ENCODE results near the gene NF2. TPM values are rescaled to one million over a fixed set of nuclear protein-coding genes. Genes with fewer than 3 reads are reported as not detected.

Gene NF2
- total RNA-seq, 1 experiment from 2014 or later, result 113 TPM

DNA sequence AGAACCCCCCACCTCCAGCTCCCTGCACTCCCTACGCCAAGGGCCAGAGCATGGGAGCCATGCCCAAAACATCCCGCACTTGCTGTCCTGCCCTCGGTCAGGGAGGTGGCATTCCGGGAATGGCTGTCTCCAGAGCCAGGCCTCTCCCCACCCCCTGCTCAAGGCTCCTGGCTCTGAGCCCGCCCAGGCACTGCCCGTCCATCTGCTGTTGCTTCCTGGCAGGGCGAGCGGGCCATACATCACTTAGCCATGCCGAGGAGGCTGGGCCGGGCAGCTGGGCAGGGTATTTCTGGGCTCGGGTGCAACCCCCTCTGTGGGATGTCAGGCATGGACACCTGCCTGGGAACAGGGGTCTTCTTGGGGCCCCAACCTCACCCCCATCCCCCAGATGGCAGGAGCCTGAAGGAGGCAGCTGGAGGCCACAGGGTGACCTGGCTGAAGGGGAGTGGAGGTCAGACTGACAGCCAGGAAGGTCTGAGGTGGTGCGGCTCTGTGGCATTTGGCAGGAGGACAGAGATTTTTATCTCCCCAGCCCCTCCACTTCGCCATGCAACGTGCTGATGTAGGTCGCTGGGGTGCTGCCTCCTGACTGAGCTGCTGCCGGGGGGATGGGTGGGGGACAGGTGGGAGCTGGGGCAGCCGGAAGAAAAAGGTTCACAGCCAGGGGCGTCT lies 107.6 kb downstream of the NF2 start:
- Histone ChIP-seq H3K27me3 (ENCODE audit: low read length) (no peaks in the 10 kb centered on the region), H3K4me3 (ENCODE audit: low read length) (no peak overlapping the region), H3K4me1 (ENCODE audit: insufficient read depth, low read length) (no peaks in the 10 kb centered on the region), H4K20me1 (ENCODE audit: low read length) (no peaks in the 10 kb centered on the region), H3K9me3 (ENCODE audit: low read length) (no peaks in the 10 kb centered on the region), H3K9me2 (replicated peaks; ENCODE audit: low read length) (no peaks in the 10 kb centered on the region), H3K9ac (ENCODE audit: low read length) (no peak overlapping the region), H3K36me3 (ENCODE audit: low read depth, low read length) (no peaks in the 10 kb centered on the region), H3K27ac (ENCODE audit: low read length) (no peak overlapping the region), H3K4me2 (ENCODE audit: low read length) (no peak overlapping the region), H3F3A (ENCODE audit: low read length, unreplicated experiment) (no peaks in the 10 kb centered on the region), H2AFZ (ENCODE audit: low read length) (no peak overlapping the region), H3K79me2 (ENCODE audit: low read length) (no peaks in the 10 kb centered on the region)
- TF ChIP-seq, protein P1, sequence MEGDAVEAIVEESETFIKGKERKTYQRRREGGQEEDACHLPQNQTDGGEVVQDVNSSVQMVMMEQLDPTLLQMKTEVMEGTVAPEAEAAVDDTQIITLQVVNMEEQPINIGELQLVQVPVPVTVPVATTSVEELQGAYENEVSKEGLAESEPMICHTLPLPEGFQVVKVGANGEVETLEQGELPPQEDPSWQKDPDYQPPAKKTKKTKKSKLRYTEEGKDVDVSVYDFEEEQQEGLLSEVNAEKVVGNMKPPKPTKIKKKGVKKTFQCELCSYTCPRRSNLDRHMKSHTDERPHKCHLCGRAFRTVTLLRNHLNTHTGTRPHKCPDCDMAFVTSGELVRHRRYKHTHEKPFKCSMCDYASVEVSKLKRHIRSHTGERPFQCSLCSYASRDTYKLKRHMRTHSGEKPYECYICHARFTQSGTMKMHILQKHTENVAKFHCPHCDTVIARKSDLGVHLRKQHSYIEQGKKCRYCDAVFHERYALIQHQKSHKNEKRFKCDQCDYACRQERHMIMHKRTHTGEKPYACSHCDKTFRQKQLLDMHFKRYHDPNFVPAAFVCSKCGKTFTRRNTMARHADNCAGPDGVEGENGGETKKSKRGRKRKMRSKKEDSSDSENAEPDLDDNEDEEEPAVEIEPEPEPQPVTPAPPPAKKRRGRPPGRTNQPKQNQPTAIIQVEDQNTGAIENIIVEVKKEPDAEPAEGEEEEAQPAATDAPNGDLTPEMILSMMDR (conservative IDR thresholded peaks at IDR 0.05; ENCODE audit: low read depth, low read length), result no peak
- TF ChIP-seq EZH2phosphoT487 (IDR thresholded peaks at IDR 0.05; ENCODE audit: borderline replicate concordance, low read length), result no peak
- DNase-seq (no peak), ATAC-seq (no peak)
- BruUV-seq (replicated peaks), result no TSS peak
- POLR2A ChIA-PET (ENCODE audit: unreplicated experiment), result interaction anchor here (0.6 kb wide), 1 partner anchor 56 kb away, joined by 5 read pairs; the partner anchor contains the start of gene ZMAT5
- CTCF ChIA-PET, result no interaction called here
- intact Hi-C loops (cut with micrococcal nuclease), result no loop called here

DNA sequence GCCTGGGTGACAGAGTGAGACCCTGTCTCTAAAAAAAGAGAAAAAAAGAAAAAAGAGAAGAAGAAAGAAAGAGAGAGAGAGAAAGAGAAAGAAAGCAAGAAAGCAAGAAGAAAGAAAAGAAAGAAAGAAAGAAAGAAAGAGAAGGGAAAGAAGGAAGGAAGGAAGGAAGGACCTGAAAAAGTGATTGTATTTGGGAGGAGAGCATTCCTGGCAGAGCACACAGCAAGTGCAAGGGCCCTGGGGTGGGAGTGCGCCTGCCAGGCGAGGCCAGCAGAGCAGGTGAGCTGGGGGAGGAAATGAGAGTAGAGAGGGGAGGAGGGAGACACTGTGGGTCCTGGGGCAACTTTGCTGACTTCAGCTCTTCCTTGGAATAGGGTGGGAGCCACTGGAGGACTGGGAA lies 108.7 kb downstream of the NF2 start:
- no peak overlapping the region for H3K9ac ChIP-seq (ENCODE audit: low read length)
- DNase-seq (no peak), ATAC-seq (no peak)
- no TSS peak for BruUV-seq (replicated peaks)
- no peaks in the 10 kb centered on the region for H3K4me1 ChIP-seq (ENCODE audit: insufficient read depth, low read length)
- ChIA-PET POLR2A (ENCODE audit: unreplicated experiment) (interaction anchor here (0.6 kb wide), 1 partner anchor 55 kb away, joined by 5 read pairs; the partner anchor contains the start of gene ZMAT5), CTCF (no interaction called here)
- intact Hi-C loops (cut with micrococcal nuclease), result no loop called here
- no peaks in the 10 kb centered on the region for H3K9me3 ChIP-seq (ENCODE audit: low read length)
- no peak overlapping the region for H3K4me2 ChIP-seq (ENCODE audit: low read length)
- H2AFZ ChIP-seq (ENCODE audit: low read length), result no peak overlapping the region
- no peak overlapping the region for H3K27ac ChIP-seq (ENCODE audit: low read length)
- no peaks in the 10 kb centered on the region for H3K36me3 ChIP-seq (ENCODE audit: low read depth, low read length)
- H3K79me2 ChIP-seq (ENCODE audit: low read length), result no peaks in the 10 kb centered on the region
- H3K4me3 ChIP-seq (ENCODE audit: low read length), result no peak overlapping the region
- H3F3A ChIP-seq (ENCODE audit: low read length, unreplicated experiment), result no peaks in the 10 kb centered on the region
- TF ChIP-seq EZH2 (IDR thresholded peaks at IDR 0.05; ENCODE audit: low read length, unreplicated experiment), result no peak
- TF ChIP-seq, protein P1 (conservative IDR thresholded peaks at IDR 0.05; ENCODE audit: low read depth, low read length), result no peak
- TF ChIP-seq EZH2phosphoT487 (IDR thresholded peaks at IDR 0.05; ENCODE audit: borderline replicate concordance, low read length), result no peak
- H3K27me3 ChIP-seq (ENCODE audit: low read length), result no peaks in the 10 kb centered on the region
- no peaks in the 10 kb centered on the region for H4K20me1 ChIP-seq (ENCODE audit: low read length)
- H3K9me2 ChIP-seq (replicated peaks; ENCODE audit: low read length), result no peaks in the 10 kb centered on the region

DNA sequence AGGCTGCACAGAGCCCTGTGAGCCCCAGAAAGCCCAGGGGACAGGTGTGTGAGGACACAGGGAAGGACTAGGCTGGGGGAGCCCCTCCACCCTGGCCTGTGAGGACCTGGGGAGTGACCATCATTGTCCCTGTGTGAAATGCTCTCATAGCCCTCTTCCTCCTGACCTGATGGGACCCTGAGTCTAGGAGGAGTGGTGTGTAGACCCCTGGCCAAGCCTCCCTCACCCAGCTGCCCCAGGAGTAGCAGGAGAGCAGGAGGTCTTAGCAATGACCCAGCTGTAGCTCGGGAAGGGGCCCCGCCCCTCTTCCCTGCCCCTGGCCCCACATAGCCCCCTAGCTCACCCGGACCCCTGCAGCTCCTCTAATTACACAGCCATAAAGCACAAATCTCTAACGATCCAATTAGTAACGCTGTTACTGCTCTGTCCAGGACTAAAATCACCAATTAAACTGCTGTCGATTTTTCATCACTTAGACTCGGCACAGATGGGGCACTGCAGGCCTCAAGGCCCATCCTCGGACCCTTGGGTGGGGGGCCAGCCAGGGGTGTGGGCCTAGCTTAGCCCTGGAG lies 109.8 kb downstream of the NF2 start:
- Histone ChIP-seq H3K9me2 (replicated peaks; ENCODE audit: low read length) (no peaks in the 10 kb centered on the region), H3K9ac (ENCODE audit: low read length) (no peak overlapping the region), H3F3A (ENCODE audit: low read length, unreplicated experiment) (no peaks in the 10 kb centered on the region), H3K27ac (ENCODE audit: low read length) (no peak overlapping the region), H3K9me3 (ENCODE audit: low read length) (no peaks in the 10 kb centered on the region), H3K4me2 (ENCODE audit: low read length) (no peak overlapping the region), H2AFZ (ENCODE audit: low read length) (no peak overlapping the region), H3K27me3 (ENCODE audit: low read length) (no peaks in the 10 kb centered on the region), H3K4me3 (ENCODE audit: low read length) (no peak overlapping the region), H3K36me3 (ENCODE audit: low read depth, low read length) (no peaks in the 10 kb centered on the region), H3K4me1 (ENCODE audit: insufficient read depth, low read length) (no peaks in the 10 kb centered on the region), H3K79me2 (ENCODE audit: low read length) (no peaks in the 10 kb centered on the region), H4K20me1 (ENCODE audit: low read length) (no peaks in the 10 kb centered on the region)
- ChIA-PET POLR2A (ENCODE audit: unreplicated experiment) (no interaction called here), CTCF (no interaction called here)
- BruUV-seq (replicated peaks), result no TSS peak
- TF ChIP-seq EZH2 (IDR thresholded peaks at IDR 0.05; ENCODE audit: low read length, unreplicated experiment) (no peak), EZH2phosphoT487 (IDR thresholded peaks at IDR 0.05; ENCODE audit: borderline replicate concordance, low read length) (no peak)
- TF ChIP-seq, protein P1 (conservative IDR thresholded peaks at IDR 0.05; ENCODE audit: low read depth, low read length), result no peak
- no peak for ATAC-seq
- no peak for DNase-seq
- intact Hi-C loops (cut with micrococcal nuclease), result no loop called here
